ENCODE results near the gene FLACC1.

The FLACC1 gene

GRCh38 chr2:201279079-201279478 is 78.1 kb downstream of the FLACC1 start:
- in situ Hi-C loops (cut with MboI; ENCODE audit: low sequenced_read_pairs): no loop called here

DNA sequence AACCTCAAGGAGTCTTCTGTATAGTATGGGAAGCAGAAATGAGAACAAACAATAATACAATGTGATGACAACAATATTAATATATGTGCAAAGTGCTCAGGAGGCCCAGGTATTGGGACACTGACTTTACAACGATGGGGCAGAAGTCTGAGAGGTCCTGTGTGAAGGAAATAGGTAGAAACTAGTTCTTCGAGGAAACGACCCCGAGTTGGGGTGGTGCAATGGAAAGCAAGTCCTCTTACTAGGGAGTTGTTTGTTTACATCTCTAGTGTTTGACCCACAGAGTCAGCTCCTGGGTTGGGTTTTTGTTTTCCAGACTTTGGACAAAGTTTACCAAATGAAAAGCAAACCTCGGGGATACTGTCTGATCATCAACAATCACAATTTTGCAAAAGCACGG is 80.6 kb downstream of the FLACC1 start:
- in situ Hi-C loops (cut with MboI; ENCODE audit: low sequenced_read_pairs): no loop called here

DNA sequence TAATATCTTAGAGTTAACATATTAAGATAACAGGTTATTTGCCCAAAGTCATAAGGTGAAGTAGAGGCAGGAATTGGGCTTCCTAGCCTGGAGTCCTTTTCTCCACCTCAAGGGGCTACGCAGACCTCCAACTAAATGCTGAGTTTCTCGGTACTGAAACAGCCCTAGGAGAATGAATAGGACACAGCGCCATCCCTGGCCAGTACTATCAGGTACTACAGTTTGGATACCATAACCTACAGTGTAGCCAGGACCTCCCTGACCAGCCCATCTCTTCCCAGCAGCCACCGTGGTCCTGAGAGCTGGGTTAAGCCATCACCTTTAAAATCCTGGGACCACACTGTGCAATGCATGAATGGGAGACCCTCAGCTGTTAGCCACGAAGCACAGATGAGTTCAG is 81.2 kb downstream of the FLACC1 start:
- in situ Hi-C loops (cut with MboI; ENCODE audit: low sequenced_read_pairs): no loop called here

- in situ Hi-C loops (cut with MboI; ENCODE audit: low sequenced_read_pairs): no loop called here
Measured at GRCh38 chr2:201275069-201275468, 82.1 kb downstream of the FLACC1 start.

DNA sequence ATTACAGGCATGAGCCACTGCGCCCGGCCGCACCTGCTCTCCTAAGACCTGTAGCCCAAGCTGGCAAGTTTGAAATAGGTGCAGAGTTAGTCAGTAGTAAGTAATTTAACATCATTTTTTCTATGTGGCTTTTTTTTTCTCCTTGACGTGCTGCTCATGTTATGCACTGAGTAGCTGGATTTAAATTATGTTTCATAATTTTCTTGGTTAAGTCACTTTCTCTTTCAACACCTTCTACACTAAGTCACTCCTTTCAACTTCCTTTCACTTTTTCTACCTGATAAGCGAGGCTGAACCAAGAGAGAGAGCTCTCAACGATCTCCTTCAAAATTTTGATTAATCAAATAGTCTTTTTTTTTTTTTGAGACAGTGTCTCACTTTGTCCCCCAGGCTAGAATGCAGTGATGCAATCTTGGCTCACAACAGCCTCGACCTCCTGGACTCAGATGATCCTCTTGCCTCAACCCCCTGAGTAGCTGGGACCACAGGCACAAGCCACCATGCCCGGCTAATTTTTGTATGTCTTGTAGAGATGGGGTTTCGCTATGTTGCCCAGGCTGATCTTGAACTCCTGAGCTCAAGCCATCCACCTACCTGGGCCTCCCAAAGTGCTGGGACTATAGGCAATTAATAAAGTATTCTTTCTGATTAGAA is 83.7 kb downstream of the FLACC1 start:
- in situ Hi-C loops (cut with MboI; ENCODE audit: low sequenced_read_pairs): no loop called here

DNA sequence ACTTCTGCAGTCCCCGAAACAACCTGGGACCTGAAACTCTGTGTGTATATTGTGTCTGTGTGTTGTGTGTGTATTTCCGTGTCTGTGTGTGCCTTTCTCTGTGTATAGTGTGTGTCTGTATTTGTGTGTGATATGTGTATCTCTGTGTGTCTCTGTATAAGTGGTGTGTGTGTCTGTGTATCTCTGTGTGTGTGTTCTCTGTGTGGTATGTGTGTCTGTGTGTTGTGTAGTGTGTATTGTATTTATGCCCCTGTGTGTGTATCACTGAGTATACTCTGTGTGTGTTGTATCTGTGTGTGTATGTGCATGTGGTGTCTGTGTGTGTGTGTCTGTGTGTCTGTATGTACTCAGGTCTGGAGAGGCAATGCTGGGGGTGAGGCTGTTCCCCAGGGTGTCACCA is 85.2 kb downstream of the FLACC1 start:
- in situ Hi-C loops (cut with MboI; ENCODE audit: low sequenced_read_pairs): no loop called here

DNA sequence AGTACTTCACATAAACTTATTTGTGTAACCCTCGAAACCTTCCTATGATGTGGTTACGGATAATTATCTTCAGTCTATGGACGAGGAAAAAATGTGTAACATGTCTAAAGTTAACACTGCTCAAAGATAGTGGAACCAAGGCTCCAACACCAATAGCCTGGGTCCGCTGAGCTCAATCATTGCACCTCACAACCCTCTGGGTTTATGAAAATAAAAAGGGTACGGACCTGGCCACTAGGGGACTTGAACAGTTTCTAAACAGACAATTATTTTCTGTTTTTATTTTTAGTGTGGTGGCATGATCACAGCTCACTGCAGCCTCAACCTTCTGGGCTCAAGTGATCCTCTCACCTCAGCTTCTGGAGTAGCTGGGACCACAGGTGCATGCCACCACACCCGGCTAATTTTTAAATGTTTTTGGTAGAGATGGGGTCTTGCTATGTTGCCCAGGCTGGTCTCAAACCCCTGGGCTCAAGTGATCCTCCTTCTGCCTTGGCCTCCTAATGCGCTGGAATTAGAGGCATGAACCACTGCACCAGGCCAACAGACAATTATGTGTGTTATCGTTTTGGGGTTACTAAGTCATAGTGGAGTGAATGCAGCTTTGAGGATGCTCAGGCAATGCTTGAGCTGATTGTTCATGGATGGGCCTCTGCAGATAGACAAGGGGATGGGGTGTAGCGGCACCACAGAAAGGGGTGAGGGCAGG is 86.7 kb downstream of the FLACC1 start:
- in situ Hi-C loops (cut with MboI; ENCODE audit: low sequenced_read_pairs): no loop called here

DNA sequence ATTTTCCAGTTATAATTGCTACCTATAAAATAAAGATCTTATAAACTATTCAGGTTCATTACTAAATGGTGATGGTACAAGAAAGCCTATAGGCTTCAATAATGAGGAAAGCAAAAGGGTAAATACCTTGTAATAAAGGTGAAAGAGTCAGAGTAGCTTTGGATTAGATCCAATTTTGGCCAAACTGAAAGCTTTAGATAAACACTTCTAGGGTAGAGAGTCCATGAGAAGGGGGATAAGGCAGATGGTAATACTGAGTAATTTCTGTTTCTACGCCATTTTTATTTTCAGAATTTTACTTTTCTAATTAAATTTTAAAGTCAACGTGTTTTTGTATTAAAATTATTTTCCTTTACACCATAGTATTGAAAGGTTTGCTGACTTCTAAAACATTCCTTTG is 87.4 kb downstream of the FLACC1 start:
- in situ Hi-C loops (cut with MboI; ENCODE audit: low sequenced_read_pairs): no loop called here

DNA sequence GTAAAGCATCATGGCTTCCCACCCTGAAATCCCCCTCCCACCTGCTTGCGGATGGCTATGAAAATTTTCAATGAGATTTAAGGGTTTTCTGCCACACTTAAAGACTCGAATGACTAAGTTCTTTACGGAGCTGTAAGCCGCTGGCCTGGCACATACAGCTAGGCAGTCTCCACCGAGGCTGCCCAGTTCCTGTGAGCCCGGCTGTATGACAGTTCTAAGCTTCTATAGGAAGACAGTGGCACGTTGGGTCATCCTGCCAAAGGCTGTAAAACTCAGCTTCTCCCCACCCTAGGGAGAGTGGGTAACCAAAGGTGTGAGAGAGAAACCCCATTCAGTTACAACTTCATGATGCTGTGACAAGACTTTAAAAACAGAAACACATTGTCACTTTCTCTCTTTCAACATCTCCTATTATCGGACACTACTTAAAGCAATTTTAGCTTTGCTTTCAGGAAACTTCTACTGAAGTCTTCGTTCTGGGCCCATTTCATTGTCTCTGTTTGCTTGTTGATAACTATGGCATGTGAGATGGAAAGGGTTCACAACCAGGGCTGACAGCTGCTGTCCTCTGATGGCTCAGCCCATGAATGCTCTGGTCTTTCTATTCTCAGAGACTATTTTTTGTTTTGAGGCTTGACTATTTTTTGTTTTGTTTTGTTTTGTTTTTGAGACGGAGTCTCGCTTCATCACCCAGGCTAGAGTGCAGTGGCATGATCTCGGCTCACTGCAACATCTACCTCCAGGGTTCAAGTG is 89.7 kb downstream of the FLACC1 start:
- in situ Hi-C loops (cut with MboI; ENCODE audit: low sequenced_read_pairs): no loop called here

- in situ Hi-C loops (cut with MboI; ENCODE audit: low sequenced_read_pairs): no loop called here
Measured at GRCh38 chr2:201266629-201267028, 90.5 kb downstream of the FLACC1 start.

DNA sequence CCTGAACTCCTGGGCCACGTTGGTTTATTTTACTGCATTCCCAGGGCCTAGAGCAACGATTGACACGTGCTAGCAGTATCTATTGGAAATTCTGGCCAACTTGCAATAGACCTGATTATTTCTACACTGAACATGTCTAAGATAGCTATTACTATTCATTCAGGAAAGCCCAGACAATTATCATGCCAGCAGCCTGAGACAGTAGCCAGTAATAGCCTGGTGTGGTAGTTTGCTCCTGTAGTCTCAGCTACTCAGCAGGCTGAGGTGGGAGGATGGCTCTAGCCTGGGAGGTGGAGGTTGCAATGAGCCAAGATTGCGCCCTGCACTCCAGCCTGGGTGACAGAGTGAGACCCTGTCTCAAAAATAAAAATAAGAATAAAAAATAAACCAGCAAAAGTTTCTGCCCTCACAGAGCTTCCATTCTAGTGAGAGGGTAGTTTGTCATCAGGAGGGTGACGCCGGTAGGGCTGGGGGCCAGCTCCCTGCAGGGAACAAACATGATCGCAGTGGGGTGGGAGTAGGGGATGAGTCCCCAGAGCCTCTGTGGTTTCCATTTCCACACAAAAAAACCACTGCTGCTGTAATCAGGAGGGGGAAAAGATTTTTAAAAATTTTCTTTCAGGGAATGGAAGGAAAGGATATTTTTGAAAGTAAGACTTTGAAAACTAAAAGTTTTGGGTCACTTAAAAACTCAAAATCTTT is 92.5 kb downstream of the FLACC1 start:
- in situ Hi-C loops (cut with MboI; ENCODE audit: low sequenced_read_pairs): no loop called here

- in situ Hi-C loops (cut with MboI; ENCODE audit: low sequenced_read_pairs): no loop called here
Measured at GRCh38 chr2:201263779-201264178, 93.4 kb downstream of the FLACC1 start.

GRCh38 chr2:201262718-201263117 is 94.4 kb downstream of the FLACC1 start:
- in situ Hi-C loops (cut with MboI; ENCODE audit: low sequenced_read_pairs): no loop called here

DNA sequence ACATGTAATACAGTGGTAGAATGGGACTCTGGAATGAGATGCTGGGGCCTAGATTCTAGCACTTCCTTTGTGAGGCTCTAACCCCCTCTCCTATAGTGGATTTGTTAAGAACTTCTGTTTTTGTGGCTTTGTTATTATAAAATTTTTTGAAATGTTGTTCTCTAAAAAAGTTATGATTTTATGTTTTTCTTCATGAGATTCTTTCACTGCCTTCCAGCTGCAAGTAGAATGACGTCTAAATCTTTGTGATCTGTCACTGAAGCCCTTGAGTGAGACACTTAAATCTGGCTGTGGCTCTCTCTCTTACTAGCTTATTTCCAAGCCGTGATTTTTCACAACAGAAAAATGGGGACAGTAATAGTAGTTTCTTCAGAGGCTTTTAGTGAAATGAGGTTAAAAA is 95.2 kb downstream of the FLACC1 start:
- in situ Hi-C loops (cut with MboI; ENCODE audit: low sequenced_read_pairs): no loop called here

DNA sequence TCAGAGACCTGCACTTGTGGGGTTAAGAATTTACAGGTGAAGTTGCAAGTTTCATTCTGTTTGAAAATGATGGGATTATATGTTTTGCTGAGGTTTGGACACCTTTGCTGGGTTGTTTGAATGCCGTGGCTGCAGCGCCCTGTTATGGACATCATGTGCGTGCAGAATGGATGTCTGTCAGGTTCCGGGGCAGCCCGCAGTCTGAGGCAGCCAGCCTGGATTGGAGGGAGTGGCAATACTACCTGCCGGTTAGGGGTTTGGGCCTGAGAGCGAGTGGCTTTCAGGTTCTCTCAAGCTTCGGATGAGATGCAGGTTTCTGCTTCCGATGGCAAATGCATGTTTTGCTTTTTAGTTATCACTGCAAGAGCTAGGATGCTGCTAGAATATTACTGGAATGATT is 95.7 kb downstream of the FLACC1 start:
- in situ Hi-C loops (cut with MboI; ENCODE audit: low sequenced_read_pairs): no loop called here

- in situ Hi-C loops (cut with MboI; ENCODE audit: low sequenced_read_pairs): no loop called here
Measured at GRCh38 chr2:201260302-201260800, 96.8 kb downstream of the FLACC1 start, which contains the start of gene CASP8. Gene CASP8 (plus strand): TSS chr2:201260536. CDS start chr2:201266487, 5,951 bp downstream.

DNA sequence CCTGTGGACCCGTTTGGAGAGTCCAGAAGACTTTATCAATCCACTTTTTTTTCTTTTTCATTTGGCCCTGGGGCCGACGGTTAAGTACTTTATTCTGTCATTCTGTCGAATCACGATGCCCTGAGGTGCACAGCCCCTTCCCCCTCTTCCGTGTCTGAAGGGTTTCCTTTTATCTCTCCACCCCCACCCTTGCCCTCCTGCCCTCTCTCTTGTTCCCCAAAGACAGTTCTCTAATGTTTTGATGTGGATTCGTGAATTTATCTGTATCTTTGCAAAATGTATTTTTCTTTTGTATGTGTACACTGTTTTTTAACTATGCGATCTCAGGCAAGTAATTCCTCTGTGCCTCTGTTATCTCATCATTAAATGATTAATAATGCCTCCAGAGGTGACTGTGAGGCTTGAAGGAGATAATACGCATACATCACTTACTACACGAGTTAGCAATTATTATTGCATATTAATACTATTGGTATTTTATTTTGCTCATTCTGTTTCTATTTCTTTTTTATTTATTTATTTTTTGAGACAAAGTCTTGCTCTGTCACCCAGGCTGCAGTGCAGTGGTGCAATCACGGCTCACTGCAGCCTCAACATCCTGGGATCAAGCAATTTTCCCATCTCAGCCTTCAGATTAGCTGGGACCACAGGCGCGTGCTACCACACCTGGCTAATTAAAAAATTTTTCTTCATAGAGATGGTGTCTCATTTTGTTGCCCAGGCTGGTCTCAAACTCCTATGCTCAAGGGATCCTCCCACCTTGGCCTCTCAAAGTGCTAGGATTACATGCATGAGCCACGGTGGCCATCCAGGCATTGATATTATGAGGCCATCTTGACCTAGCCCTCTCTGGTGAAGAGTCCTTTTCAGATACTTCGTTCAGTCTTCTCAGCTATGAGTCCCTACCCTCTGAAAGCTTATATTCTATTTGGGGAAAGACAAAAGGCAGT is 98.2 kb downstream of the FLACC1 start:
- in situ Hi-C loops (cut with MboI; ENCODE audit: low sequenced_read_pairs): no loop called here

GRCh38 chr2:201257956-201258665 is 99.0 kb downstream of the FLACC1 start:
- in situ Hi-C loops (cut with MboI; ENCODE audit: low sequenced_read_pairs): no loop called here

DNA sequence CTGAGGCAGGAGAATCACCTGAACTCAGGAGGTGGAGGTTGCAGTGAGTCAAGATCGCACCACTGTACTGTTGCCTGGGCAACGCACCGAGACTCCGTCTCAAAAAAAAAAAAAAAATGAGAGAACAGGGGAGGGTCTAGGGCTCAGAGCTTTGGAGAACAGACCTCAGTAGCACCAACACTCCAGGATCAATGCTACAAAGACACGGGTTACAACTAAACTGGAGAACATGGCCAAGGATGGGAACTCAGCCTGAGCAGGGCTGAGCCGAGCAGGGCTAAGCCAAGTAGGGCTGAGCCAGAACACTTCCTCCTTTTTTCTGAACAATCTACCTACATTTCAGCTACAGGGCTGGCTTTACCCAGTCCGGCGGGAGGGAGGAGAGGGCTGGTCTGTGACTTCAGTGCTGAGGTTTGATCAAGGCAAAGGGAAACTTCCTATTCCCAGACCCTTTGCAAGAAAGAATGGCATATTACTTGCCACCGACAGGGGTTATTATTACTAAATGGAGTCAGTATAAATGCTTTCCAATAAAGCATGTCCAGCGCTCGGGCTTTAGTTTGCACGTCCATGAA is 99.7 kb downstream of the FLACC1 start:
- in situ Hi-C loops (cut with MboI; ENCODE audit: low sequenced_read_pairs): no loop called here

All from HL-60/S4 treated with retinoic acid at 250 ng/mL for 4 days and 3 days (cell line).